Measurements from ENCODE around the gene TDRD3.

The TDRD3 gene

DNA sequence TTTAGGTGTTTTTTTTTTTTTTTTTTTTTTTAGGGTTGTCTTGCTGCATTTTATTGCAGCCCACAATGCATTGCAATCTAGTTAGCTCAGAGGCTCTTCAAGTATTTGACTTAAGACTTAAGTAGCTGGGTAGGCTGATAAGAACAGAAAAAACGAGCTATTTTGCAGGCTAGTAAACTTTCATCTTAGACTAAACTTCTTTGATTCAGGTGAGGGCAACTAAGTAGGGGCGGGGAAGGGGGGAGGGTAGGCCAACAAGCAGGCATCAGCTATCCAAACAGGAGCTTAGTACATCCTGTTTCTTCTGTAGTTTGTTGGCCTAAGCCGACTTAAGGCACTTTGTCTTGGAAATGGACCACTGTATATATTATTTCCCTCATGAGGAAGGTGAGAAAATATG lies 4.9 kb upstream of the TDRD3 start:
- no peak for DNase-seq (ENCODE audit: low read depth)
- TF ChIP-seq MYC (IDR thresholded peaks at IDR 0.05; ENCODE audit: low read depth, low read length) (no peak), POLR2A (IDR thresholded peaks at IDR 0.05; ENCODE audit: extremely low read depth, insufficient read length) (no peak)
- TF ChIP-seq, protein P1, sequence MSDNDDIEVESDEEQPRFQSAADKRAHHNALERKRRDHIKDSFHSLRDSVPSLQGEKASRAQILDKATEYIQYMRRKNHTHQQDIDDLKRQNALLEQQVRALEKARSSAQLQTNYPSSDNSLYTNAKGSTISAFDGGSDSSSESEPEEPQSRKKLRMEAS (IDR thresholded peaks at IDR 0.05; ENCODE audit: low read depth, low read length) = no peak
- TF ChIP-seq, protein P2, sequence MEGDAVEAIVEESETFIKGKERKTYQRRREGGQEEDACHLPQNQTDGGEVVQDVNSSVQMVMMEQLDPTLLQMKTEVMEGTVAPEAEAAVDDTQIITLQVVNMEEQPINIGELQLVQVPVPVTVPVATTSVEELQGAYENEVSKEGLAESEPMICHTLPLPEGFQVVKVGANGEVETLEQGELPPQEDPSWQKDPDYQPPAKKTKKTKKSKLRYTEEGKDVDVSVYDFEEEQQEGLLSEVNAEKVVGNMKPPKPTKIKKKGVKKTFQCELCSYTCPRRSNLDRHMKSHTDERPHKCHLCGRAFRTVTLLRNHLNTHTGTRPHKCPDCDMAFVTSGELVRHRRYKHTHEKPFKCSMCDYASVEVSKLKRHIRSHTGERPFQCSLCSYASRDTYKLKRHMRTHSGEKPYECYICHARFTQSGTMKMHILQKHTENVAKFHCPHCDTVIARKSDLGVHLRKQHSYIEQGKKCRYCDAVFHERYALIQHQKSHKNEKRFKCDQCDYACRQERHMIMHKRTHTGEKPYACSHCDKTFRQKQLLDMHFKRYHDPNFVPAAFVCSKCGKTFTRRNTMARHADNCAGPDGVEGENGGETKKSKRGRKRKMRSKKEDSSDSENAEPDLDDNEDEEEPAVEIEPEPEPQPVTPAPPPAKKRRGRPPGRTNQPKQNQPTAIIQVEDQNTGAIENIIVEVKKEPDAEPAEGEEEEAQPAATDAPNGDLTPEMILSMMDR (IDR thresholded peaks at IDR 0.05; ENCODE audit: low read depth, low read length) = no peak

DNA sequence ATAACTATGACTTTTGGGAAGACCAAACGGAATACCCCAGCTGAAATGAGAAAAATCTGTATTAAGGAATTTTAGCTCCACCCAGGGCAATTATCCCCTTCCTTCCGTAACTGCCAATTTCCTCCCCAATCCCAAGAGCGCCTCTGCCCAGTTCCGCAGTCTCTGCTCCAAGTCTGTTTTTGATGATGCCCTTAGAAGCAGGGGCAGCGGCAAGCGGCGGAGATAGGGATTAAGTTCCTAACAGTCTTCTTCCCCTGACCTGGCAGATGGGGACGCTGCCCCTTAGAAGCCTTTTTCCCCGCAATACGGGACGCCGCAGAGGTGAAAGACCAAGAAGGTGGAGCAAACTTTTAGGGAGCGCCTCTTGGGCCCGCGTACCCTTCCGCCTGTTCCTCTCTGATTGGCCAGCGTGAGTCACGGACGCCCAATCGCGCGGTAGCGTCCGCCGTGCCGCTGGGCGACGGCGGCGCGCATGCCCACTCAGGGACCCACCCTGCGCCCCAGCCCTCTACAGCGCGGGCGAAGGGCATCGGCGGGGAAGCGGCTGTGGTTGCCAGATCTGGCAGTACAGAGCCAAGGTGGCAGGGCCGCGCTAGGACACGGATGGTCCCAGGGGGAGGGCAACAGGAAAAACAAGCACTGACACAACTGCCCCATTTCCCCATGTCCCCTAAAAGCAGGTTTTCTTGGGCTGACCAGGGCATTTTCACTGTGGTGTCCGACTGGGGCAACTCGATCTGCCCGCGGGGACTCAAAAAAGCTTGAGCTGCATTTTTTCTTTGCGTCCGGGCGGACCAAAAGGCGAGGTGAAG lies 843 bp upstream of the TDRD3 start:
- DNase-seq (ENCODE audit: low read depth) = peak; percentile 98
- peak overlapping the region; percentile 95 for H3K4me3 ChIP-seq (ENCODE audit: low read depth, low read length)
- TF ChIP-seq, protein P2 (IDR thresholded peaks at IDR 0.05; ENCODE audit: low read depth, low read length) = no peak
- TF ChIP-seq, protein P1 (IDR thresholded peaks at IDR 0.05; ENCODE audit: low read depth, low read length) = peak; percentile 30
- TF ChIP-seq MYC (IDR thresholded peaks at IDR 0.05; ENCODE audit: low read depth, low read length) (peak; percentile 55), POLR2A (IDR thresholded peaks at IDR 0.05; ENCODE audit: extremely low read depth, insufficient read length) (peak; percentile 98)

More for the DNA sequence above, 4.9 kb upstream of the TDRD3 start:
- no peak overlapping the region for H3K4me3 ChIP-seq (ENCODE audit: low read depth, low read length)

- DNase-seq (ENCODE audit: low read depth) = peak; percentile 84
- TF ChIP-seq, protein P2 (IDR thresholded peaks at IDR 0.05; ENCODE audit: low read depth, low read length) = no peak
- peak; percentile 39 for TF ChIP-seq POLR2A (IDR thresholded peaks at IDR 0.05; ENCODE audit: extremely low read depth, insufficient read length)
- TF ChIP-seq, protein P1 (IDR thresholded peaks at IDR 0.05; ENCODE audit: low read depth, low read length) = peak; percentile 42
- H3K4me3 ChIP-seq (ENCODE audit: low read depth, low read length) = peak overlapping the region; percentile 94
Observed at GRCh38 chr13:60397704-60398378, 821 bp downstream of the TDRD3 start.

- TF ChIP-seq, protein P1 (IDR thresholded peaks at IDR 0.05; ENCODE audit: low read depth, low read length) = no peak
- TF ChIP-seq, protein P2 (IDR thresholded peaks at IDR 0.05; ENCODE audit: low read depth, low read length) = no peak
- TF ChIP-seq POLR2A (IDR thresholded peaks at IDR 0.05; ENCODE audit: extremely low read depth, insufficient read length) (no peak), MYC (IDR thresholded peaks at IDR 0.05; ENCODE audit: low read depth, low read length) (no peak)
- peak; percentile 21 for DNase-seq (ENCODE audit: low read depth)
Observed at GRCh38 chr13:60398379-60398891, 1.4 kb downstream of the TDRD3 start.

DNA sequence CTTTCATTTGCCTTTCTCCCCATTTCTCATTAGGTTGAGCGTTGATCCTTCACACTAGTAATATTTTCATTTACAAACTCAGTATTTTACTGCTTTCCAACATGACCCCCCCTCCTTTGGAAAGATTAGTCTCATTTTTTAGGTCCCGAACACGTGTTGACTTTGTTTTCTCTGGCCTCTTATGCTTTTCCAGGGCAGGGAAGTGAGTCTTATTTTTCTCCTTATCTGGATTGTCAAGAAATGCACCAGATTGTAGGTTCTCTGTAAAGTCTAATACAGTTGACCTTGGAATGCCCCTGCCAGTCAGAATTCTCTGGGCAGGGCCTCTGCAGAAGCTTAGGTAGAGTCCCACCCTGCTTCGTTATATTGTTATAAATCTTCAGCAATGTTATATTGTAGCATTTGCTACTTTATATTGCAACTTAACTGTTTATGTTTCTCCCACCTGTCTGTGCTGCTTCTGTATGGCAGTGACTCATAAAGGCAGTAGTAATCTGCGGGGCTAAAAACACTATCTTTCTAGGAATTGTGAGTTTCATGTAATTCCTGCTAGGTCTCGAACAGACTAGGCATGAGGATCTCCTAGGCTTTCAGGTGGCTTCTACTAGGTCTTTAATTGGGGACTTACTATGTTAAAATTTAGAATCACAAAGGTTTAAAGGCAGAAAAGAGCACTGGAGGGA lies 2.0 kb downstream of the TDRD3 start:
- DNase-seq (ENCODE audit: low read depth) = peak; percentile 20
- H3K4me3 ChIP-seq (ENCODE audit: low read depth, low read length) = peak overlapping the region; percentile 94
- TF ChIP-seq, protein P1 (IDR thresholded peaks at IDR 0.05; ENCODE audit: low read depth, low read length) = no peak

More at GRCh38 chr13:60398379-60398891, 1.4 kb downstream of the TDRD3 start:
- peak overlapping the region; percentile 94 for H3K4me3 ChIP-seq (ENCODE audit: low read depth, low read length)
